DMS53 (cell line): ENCODE data around the gene REEP3.
A peak's percentile ranks its signal among the peaks of the same experiment; 100 is the strongest.

ENCODE experiments used
- DNase-seq: peaks from one replicate; lab custom pipeline; 2025; lab: John Stamatoyannopoulos, UW

Gene REEP3

DNA sequence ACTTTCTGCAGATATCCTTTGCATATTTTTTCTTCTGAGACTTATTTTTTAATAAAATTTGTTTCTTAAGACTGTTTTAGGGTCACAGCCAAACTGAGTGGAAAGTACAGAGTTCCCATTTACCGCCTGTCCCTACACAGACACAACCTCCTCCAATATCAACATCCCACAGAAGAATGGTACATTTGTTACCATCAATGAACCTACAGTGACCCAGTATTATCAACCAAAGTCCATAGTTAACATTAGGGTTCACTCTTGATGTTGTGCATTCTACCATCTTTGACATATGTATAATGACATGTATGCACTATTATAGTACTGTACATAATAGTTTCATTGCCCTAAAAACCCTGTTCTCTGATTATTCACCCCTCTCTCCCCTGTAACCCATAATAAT, 14.6 kb upstream of the REEP3 start:
- DNase-seq: no peak

DNA sequence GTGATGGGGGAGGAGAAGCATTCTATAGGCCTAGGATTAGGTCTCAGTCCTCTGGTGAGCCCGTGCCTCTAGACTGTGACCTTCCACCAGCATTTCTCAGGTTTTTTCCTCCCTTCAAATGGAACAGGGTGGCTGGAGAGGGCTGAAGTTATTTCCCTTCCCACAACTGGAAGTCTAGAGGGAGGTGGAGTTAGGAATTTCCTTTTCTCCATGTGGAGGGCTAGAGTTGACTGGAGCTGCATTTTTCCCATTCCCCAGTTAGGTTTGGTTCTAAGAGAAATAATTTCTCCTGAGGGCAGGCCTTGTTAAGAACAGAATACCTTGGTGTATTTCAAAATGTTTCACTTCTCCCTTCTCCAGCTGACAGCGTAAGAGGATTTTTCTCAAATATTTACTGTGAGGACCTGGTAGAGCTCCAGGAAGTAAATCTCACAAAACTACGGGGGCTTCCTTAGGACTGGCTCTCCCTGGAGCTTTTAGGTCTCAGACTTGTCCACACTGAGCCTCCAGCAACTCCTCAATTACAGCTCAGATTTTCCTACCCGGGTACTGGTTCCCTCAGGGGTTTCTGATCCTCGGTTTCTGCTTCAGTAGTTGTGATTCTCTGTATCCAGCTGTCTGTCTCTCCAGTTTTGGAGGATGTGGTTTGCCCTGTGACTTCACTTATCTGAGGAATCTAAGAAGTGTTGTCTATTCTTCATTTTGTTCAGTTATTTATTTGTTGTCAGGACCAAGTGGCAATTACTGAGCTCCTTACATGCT, 6.0 kb upstream of the REEP3 start:
- DNase-seq: no peak

DNA sequence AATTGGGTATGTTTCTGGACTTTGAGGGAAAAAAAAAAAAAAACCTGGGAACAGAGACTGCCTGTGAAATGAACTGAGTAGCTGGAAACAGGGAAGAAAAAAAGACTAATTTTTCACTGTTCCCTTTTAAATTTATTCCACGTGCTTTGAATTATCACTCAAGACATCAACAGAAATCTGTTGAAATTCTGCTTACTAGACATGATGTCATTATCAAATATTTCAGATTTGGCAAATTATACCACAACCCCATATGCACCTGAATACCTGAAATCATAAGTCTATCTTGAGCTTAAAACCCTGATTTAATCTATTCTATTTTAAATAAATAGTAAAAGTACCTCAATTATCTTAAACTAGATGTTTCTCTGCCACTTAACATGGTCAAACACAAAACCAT, 5.0 kb upstream of the REEP3 start:
- no peak for DNase-seq

DNA sequence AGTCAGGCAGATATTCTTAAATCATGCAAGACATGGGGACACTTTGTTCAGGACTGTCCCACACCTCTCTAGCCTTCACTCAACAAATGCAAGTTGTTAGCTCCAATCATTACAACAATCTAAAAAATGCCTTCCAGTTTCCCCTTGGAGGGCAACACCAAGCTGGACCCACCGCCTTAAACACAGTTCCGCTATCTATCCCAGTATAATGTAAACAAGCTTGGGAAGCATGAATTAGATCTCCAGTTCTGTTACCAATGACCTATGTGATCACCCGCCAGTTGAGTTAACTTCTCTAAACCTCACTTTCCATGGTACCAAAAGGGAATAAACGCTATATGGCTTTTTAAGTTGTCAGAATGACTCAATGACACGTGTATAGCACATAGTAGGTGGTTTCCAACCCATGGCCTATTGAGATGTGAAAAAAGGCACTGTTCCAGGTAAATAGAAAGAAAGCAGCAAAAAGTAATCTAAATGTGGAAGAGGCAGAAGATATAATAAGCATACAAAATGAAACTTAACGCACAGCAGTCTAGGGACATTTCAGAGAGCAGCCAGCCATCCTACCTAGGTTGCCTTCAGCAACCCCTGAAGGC, 2.4 kb upstream of the REEP3 start:
- DNase-seq: no peak

DNA sequence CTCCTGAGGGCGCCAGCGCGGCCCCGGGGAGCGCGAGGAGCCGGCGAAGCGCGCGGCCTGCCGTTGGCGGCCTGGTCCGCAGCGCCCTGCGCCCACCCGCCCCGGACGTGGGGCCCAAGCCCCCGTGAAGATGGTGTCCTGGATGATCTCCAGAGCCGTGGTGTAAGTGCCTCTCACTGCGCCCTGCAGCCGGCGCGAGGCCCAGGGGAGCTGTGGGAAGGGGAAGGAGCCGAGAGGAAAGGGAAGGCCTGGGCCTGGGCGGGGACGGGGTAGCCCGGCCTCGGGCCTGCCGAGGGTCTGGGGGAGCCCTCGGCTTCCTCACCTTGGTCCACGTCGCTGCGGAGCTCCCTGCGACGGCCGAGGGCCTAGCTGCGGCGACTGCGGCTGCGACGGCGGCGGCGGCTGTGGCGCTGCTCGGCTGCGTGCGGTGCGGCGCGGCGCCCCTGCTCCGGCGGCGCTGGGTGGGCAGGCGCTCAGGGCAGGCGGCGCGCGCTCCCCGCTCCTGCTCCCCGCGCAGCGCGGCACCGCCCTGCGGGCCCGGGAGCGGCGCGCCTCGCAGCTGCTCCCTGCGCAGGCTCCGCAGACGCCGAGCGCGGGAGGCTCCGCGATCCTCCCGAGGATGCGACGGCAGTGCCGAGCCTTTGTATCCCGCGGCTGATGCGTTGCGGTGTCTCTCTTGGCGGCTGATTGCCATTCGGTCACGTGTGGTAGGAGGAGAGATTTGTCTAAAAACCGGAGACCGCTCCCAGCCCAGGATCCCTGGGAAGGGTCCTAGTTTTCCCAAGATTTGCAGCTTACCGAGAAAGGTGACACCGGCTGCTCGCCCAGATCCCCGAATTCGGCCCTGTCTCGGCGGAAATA, 445 bp downstream of the REEP3 start:
- peak; percentile 93 for DNase-seq

DNA sequence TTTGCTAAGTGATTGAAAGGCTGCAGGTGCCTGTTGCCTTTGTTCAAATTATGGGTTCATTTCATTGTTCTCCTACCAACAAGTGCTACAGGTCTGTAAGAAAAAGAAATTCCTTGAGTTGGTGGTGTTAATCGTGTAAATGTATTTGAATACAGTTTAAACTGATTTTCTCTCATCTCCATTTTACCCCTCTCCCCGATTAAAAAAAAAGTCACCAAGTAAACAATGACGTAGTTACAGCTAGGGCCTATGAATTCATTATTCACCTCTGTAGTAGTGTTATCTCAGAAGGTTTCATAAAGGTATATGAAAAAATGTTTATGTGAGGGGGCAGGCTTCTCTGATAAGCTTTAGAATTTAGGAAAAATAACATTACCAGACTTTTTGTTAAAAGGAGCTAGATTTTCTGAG, 1.1 kb downstream of the REEP3 start:
- DNase-seq: peak; percentile 82

DNA sequence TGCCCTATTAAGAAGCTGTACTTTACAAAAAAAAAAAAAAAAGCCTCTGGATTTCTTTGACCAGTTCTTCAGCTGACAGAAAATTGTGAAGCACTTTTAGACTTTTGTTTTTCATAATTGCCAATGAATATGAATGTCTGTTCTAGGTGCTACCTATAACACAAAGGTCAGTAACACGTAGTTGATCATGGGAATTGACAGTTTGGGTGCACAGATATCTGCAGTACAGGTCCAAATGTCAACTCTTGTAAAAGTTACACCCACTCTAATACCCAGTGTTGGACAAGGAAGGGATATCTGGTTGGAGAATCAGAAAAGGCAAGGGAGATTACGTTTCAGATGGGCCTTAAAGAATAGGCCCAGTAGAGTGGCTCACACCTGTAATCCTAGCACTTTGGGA, 1.8 kb downstream of the REEP3 start:
- no peak for DNase-seq

DNA sequence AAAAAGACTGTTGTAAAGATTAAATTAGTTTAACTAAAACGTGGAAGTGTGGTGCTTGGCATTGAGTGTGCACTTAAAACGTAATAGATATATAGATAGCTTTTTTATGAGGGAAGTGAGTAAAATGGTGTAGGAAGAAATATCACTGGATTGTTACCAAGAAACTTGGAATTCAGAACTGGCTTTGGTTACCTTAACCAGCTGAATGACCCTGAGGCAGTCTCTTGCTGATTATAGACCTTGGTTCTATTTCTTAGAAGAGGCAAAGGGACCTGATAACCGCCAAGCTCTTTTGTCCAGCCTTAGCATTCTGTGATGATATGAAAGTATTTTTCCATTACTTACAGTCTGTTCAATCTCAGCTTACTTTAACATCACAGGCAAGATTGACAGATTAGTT, 3.8 kb downstream of the REEP3 start:
- DNase-seq: no peak

DNA sequence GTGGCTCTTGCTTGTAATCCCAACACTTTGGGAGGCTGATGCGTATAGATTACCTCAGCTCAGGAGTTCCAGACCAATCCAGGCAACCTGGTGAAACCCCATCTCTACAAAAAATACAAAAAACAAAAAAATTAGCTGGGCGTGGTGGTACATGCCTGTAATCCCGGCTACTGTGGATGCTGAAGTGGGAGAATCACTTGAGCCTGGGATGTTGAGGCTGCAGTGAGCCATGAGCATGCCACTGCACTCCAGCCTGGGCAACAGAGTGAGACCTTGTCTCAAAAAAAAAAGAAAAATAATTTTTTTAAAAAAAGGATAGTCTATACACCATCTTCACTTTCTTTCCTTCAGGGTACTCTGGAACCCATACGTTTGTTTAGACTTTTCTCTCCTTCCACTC, 6.2 kb downstream of the REEP3 start:
- no peak for DNase-seq

DNA sequence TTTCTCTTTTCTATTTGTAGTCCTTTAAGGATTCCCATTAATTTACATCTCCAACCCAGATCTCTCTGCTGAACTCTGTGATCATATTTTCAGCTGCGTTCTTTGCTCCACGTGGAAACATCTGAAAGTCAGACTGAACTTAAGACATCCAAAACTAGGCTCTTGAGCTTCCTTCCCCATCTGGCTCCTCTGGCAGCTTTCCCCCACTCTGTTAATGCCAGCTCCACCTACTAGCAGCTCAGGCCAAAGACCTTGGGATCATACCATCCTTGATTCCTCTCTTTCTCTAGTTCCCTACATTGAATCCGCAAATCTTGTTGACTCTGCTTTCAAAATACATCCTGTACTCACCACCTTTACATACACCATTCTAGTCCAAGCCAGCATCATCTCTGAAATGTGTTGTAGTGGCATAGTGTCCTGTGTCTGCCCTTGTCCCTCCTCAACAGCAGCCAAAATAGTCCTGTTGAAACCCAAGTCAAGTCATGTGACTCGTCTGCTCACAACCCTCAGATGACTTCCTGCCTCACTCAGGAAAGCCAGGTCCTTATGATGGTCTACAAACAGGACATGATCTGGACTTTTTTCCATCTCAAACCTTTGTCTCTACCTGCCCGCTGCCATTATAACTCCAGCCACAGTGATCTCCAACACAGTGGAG, 7.0 kb downstream of the REEP3 start:
- no peak for DNase-seq

DNA sequence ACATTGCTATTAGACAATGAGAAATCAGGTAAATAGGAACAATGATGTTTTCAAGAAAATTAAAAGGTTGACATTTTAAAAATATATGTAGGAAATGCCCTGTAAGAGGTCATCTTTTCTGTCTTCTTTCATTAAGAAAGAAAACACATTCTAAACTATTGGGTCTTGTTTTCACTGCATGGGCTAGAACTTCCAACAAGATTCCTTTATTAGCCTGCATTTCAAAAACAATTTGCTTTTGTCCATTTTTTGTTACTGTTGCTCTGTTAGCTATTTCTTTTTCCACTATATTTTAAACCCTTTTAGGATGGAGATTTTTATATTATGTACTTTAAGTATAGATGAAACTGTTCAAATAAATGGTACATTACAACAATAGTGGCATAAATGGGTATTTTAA, 9.2 kb downstream of the REEP3 start:
- DNase-seq: no peak

DNA sequence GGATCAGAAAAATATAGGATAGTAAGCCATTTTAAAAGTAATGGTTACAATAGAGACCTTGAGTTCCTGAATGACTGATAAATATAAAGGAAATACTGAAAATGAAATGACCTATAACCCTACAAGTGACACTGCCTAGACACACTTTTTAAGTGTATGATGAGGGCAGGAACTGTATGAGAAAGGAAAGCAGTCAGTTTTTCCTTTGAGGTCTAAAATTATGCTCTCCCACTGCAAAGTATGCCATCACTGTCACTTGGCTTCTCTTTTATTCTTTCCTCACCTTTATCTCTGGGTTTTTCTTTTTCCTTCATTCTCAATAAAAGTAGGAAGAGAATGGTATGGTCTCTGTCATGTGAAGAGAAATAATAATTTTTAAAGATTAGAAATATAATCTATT, 13.5 kb downstream of the REEP3 start:
- DNase-seq: no peak

DNA sequence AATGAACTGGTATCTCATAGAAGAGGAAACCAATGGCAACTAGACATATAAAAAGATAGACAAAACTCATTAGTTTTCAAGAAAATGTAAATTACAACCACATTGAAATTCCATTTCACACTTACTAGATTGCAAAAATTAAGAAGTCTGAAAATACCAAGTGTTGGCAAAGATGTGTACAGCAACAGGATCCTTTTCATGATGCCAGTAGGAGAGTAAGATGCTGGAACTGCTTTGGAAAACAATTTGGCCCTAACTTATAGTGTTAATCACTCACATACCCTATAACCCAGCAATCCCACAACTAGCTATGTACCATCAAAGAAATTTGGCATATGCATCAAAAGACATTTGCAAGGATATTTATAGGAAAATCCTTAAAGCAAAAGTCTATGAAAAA, 15.5 kb downstream of the REEP3 start:
- DNase-seq: no peak

DNA sequence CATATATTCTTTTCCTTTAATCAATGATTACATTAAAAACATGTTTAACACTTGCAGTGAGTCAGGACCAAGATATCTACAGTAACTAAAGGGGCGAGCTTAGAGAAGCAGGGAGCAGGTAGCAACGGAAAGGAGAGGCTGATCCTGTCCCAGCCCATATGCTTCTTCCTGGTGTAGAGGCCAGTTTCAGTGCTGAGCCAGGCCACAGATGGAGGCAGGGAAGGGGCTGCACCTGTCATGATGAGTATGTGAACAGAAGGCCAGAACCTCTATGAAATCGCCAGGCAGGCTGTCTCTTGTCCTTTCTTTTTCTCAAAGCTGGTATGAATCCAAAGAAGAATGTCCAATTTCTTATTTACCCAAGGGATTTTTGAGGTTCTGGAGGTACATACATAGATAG, 16.3 kb downstream of the REEP3 start:
- peak; percentile 13 for DNase-seq

DNA sequence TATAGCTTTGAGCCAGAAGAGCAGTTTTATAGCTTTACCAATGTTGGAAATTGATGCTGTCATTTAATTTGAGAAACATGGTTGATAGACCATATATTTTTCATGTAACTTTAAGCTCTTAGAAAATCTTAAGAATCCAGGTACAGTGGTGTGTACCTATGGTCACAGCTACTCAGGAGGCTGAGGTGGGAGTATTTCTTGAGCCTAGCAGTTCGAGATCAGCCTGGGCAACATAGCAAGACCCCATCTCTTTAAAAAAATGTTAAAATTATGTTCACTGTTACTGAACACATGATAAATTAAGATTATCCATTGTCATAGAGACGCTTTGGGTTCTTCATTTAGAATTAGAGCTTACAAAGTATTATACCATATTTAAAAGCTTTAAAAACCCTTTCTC, 18.2 kb downstream of the REEP3 start:
- DNase-seq: no peak

DNA sequence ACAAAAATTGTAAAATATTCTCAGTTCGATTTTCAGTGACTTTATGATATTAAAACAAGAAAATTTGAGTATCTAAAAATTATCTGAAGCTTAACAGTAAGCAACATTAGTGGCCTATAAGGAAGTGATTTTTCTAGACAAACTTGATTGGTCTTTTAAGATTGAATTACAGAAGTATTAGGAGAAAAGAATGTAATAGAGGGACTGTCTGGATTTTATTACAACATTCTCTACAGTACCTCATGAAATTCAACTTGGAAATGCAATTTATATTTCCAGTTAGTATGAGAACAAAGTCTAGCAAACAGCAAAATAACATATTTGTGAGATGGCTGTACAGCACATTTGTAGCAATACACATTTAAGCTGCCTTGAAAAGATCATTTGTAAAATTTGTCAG, 18.8 kb downstream of the REEP3 start:
- no peak for DNase-seq

DNA sequence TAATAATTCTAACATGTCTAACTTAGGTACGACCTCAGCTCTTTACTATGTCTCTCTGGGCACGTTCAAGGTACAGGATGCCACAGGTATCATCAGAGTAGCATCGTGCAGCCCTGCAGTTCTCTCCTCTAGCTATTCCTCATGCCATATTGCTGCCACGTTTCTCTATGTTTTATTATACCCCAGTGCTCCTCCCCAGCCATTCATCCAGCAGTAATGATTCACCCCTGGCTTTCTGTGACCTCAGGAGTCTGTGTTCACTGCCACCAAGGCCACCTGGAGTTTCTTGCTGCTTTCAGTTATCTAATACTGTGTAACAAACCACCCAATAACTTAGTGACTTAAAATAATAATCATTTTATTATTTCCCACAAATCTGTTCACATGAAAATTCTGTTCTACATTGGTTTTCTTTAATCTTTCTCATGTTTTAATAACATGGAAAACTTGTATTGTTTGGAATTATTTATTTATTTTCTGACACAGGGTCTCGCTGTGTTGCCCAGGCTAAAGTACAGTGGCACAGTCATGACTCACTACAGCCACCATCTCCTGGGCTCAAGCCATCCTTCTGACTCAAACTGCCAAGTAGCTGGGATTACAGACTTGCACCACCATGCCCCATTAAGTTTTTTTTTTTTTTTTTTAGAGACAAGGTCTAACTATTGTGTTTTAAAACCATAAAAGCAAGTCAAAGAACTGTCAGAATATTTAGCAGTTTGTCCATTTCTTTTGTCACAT, 21.8 kb downstream of the REEP3 start:
- no peak for DNase-seq

DNA sequence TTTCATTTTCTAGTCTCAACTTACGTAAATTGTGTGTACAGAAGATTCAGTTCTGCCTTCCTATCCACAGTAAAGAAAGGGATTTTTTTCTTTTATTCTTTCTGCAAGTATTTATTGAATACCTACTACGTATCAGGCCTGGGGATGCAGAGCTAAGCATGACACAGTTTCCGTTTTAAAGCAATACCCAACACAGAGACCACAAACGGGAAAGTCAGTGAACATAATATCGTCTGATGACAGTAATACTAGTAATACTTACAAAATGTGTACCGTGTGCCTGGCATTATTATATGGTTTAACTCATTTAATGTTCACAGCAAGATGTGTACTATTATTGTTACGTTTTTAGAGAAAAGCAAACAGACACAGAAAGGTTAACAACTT, 22.4 kb downstream of the REEP3 start:
- DNase-seq: no peak

DNA sequence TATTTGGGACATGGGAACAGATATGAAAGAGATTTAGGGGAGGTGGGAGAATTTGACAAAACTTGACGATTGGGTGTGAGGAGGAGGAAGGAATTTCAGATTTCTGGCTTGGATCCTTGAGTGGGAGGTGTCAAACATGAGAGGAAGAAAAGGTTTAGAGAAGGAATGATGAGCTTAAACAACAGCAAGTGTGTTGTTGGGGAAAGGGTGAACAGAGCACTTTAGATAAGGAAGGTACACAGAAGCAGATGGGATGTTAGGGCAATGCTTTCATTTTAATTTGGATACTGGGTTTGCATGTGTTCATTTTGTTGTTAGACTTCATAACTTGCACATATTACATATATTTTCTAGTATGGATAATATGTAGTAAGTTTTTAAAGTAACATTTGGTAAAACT, 23.2 kb downstream of the REEP3 start:
- no peak for DNase-seq

DNA sequence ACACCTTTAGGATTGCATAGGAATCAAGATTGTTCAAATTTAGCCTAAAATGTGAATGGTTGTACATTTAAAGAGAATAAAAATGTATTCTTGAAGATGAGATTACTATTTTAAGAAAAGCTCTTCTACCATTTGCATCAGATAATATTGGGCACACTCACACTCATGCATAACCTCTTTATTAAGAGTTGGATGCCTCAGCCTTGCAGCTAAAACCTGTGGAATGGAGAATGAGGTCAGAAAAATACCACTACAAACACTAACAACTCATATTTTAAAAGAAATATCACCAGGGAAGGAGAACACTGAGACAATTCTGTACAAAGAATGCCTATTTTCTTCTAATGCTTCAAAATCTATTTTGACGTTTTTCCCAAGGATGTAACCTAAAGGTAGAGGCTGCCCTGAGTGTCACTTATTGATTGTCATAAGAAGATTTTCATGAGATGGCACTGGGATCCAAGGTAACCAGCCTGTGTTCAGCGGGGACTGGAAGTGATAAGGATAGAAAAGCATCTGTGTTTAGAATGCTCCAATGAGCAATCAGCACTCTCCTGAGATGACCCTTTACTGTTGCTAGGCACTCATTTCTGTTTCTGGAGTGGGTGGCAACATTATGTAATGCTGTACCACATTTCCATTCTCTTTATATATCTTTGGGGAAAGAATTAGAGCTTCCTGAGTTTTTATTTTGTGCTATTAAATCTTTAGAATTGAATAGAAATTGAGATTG, 26.6 kb downstream of the REEP3 start:
- DNase-seq: peak; percentile 57

DNA sequence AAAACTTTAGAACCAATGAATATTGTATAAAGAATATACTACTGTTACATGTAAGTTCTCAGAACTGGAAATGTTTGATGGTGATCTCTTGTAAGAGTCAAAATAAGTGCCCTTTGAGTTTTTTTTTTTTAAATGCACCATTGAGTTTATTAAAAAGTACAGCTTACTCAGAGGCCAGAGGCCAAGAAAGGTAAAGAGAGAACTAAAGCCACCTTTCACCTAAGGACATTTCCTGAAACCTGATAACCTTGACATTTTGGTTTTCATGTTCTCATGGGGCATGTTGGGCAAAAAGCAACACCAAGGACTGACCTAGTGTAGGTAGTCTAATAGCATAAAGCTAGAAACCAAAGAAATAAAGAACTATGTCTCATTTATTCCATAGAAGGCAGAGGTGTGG, 27.7 kb downstream of the REEP3 start:
- peak; percentile 39 for DNase-seq
